Thyroid gland (tissue), 4 donors: ENCODE data around the gene GADL1.

ENCODE experiments used
- CTCF ChIP-seq, 6 experiments: fragments of 200-600 bp in 3 of 6; fragments of 450-650 bp in 3 of 6; sonication (generic) in 3 of 6; IDR thresholded peaks; one replicate each; pipeline ENCODE4 v1.5.1; 2016 to 2019; ENCODE audit warnings: antibody characterized with exemption in 6 of 6, mild to moderate bottlenecking in 2 of 6, inconsistent platforms in 1 of 6, moderate library complexity in 1 of 6
- POLR2A ChIP-seq, 2 donors: fragments of 450-650 bp; IDR thresholded peaks; one replicate each; pipeline ENCODE4 v1.6.1; 2017; ENCODE audit warnings: antibody characterized with exemption in 2 of 2, mild to moderate bottlenecking in 2 of 2, moderate library complexity in 1 of 2

- no peak for TF ChIP-seq POLR2A (IDR thresholded peaks at IDR 0.05)
- no peak for TF ChIP-seq CTCF (IDR thresholded peaks at IDR 0.05)
Measured at GRCh38 chr3:30775040-30775439, 119.4 kb downstream of the GADL1 start.
